ENCODE measurements around the gene SLC6A7.

DNA sequence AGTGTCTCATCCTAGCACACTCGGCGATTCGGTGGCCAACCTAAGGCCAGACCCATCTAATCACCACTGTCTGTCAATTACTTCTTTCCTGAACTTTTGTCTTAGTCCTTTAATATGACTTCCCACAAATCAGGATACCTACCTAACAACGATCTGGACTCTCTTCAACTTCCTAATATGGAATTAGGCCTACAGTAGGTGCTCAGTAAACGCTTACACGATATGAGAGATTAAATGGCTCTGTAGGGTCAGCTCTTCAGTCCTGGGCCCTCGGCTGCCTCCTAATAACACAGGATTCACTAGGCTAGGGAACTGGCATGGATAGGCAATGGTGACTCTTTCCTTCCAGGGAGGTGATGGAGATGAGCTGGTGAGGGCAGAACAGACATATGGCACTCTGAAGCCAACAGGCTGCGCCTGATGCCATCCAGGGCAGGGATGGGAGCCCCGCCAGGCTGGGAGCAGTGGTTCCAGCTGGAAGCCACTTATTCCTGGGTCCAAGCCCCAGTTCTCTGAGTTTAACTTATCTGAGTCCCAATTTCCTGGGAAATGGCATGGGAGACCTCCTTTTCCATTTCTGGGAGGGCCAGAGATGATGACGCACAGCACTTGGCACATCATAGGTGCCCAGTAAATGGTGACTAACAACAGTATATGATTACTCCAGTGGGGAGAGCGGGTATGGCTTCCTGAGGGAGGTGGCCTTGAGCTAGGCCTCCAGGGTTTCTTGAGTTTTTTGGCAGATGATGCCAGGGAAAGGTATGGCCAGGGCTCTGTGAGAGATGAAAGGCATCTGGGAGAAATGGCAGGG, 41.5 kb upstream of the SLC6A7 start:
- TF ChIP-seq CTCF (IDR thresholded peaks at IDR 0.05; ENCODE audit: low read depth, low read length) (no peak), EZH2phosphoT487 (IDR thresholded peaks at IDR 0.05; ENCODE audit: low read depth) (no peak)
